Chondrocyte (in vitro differentiated cells): ENCODE measurements around the gene TUT7. TPM values are rescaled to one million over a fixed set of nuclear protein-coding genes. Genes with fewer than 3 reads are reported as not detected.

ENCODE experiments used
- DNase-seq: peaks from one replicate; pipeline ENCODE4 v3.0.0; 2021; ENCODE audit warnings: mixed read lengths, low spot score
- H3K27ac Mint-ChIP-seq: one replicate; pipeline ENCODE4 v1.8.0; 2021; ENCODE audit warnings: mild to moderate bottlenecking, moderate library complexity, mixed read lengths; ENCODE audit not compliant: unreplicated experiment
- H3K27me3 Mint-ChIP-seq: 2 replicates; pipeline ENCODE4 v1.8.0; 2021; ENCODE audit warnings: low read depth, mixed read lengths
- H3K36me3 Mint-ChIP-seq: 2 replicates; pipeline ENCODE4 v1.8.0; 2021; ENCODE audit warnings: low read depth, mixed read lengths
- H3K4me1 Mint-ChIP-seq: 2 replicates; pipeline ENCODE4 v1.8.0; 2021; ENCODE audit warnings: low read depth, mild to moderate bottlenecking, mixed read lengths
- H3K4me3 Mint-ChIP-seq: one replicate; pipeline ENCODE4 v1.8.0; 2021; ENCODE audit warnings: mild to moderate bottlenecking, moderate library complexity, mixed read lengths; ENCODE audit not compliant: unreplicated experiment
- H3K9me3 Mint-ChIP-seq: 2 replicates; pipeline ENCODE4 v1.8.0; 2021; ENCODE audit warnings: low read depth, mixed read lengths
- CTCF ChIP-seq: fragments of 200-600 bp; sonication (generic); IDR thresholded peaks from 2 replicates; pipeline ENCODE4 v1.5.0; 2021; ENCODE audit warnings: antibody characterized with exemption, mild to moderate bottlenecking, moderate library complexity
- total RNA-seq: library from RNA; stranded (reverse); gene quantifications from 3 replicates; pipeline ENCODE4 v1.2.1, GENCODE V29; 2021

The TUT7 gene
- total RNA-seq, 1 donor from 2014 or later: 22.3 TPM

GRCh38 chr9:86280580-86280979 lies 73.6 kb downstream of the TUT7 start:
- no peaks in the 10 kb centered on the region for H3K27me3 Mint-ChIP-seq
- H3K4me1 Mint-ChIP-seq: peaks cover 39% of the 10 kb centered on the region
- peak overlapping the region; percentile 83 for H3K4me3 Mint-ChIP-seq
- no peaks in the 10 kb centered on the region for H3K36me3 Mint-ChIP-seq
- no peak for DNase-seq
- no peaks in the 10 kb centered on the region for H3K9me3 Mint-ChIP-seq
- peak overlapping the region; percentile 17 for H3K27ac Mint-ChIP-seq
- TF ChIP-seq CTCF: no peak

- H3K4me1 Mint-ChIP-seq: peaks cover 39% of the 10 kb centered on the region
- DNase-seq: no peak
- no peaks in the 10 kb centered on the region for H3K36me3 Mint-ChIP-seq
- no peaks in the 10 kb centered on the region for H3K27me3 Mint-ChIP-seq
- no peak for TF ChIP-seq CTCF
- peak overlapping the region; percentile 19 for H3K4me3 Mint-ChIP-seq
- no peaks in the 10 kb centered on the region for H3K9me3 Mint-ChIP-seq
- H3K27ac Mint-ChIP-seq: peak overlapping the region; percentile 18
Measured at GRCh38 chr9:86279839-86280238, 74.4 kb downstream of the TUT7 start.

- peaks cover 6% of the 10 kb centered on the region for H3K36me3 Mint-ChIP-seq
- no peak for DNase-seq
- no peak overlapping the region for H3K27ac Mint-ChIP-seq
- no peaks in the 10 kb centered on the region for H3K27me3 Mint-ChIP-seq
- no peak for TF ChIP-seq CTCF
- H3K9me3 Mint-ChIP-seq: no peaks in the 10 kb centered on the region
- H3K4me1 Mint-ChIP-seq: peaks cover 31% of the 10 kb centered on the region
- H3K4me3 Mint-ChIP-seq: no peak overlapping the region
Measured at GRCh38 chr9:86277072-86277471, 77.1 kb downstream of the TUT7 start.

GRCh38 chr9:86275962-86276361 lies 78.2 kb downstream of the TUT7 start:
- no peaks in the 10 kb centered on the region for H3K9me3 Mint-ChIP-seq
- no peak overlapping the region for H3K4me3 Mint-ChIP-seq
- no peaks in the 10 kb centered on the region for H3K27me3 Mint-ChIP-seq
- no peak for DNase-seq
- H3K4me1 Mint-ChIP-seq: peaks cover 24% of the 10 kb centered on the region
- no peak overlapping the region for H3K27ac Mint-ChIP-seq
- TF ChIP-seq CTCF: peak; percentile 65
- H3K36me3 Mint-ChIP-seq: peaks cover 14% of the 10 kb centered on the region

- Mint-ChIP-seq H3K9me3 (no peaks in the 10 kb centered on the region), H3K27ac (no peak overlapping the region), H3K36me3 (peaks cover 14% of the 10 kb centered on the region), H3K27me3 (no peaks in the 10 kb centered on the region), H3K4me1 (peaks cover 19% of the 10 kb centered on the region), H3K4me3 (no peak overlapping the region)
- DNase-seq: no peak
- no peak for TF ChIP-seq CTCF
Measured at GRCh38 chr9:86274821-86275643, 79.2 kb downstream of the TUT7 start.
